ENCODE data around the gene PWWP2B. TPM values are rescaled to one million over a fixed set of nuclear protein-coding genes. Genes with fewer than 3 reads are reported as not detected.

PWWP2B gene
- total RNA-seq, 1 experiment from 2014 or later = 51.6 TPM

DNA sequence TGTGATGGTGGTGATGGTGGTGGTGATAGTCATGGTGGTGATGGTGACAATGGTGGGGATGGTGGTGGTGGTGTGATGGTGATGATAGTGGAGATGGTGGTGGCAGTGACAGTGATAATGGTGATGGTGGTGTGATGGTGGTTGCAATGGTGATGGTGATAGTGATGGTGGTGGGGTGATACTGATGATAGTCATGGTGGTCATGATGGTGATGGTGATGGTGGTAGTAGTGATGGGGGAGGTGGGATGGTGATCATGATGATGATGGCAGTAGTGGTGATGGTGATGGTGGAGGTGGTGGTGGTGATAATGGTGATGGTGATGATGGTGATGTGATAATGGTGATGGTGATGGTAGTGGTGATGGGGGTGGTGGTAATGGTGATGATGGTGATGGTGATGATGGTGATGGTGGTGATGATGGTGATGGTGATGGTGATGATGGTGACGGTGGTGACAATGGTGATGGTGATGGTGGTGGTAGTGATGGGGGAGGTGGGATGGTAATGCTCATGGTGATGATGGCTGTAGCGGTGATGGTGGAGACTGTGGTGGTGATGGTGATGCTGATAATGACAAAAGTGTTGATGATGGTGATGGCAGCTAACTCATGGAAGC lies 4.7 kb upstream of the PWWP2B start:
- ATAC-seq (no peak), DNase-seq (ENCODE audit: low read depth, low spot score) (no peak)
- Histone ChIP-seq H3K27ac (ENCODE audit: low read length) (no peak overlapping the region), H3K36me3 (ENCODE audit: control insufficient read depth, insufficient read depth, low read length) (no peaks in the 10 kb centered on the region), H3K27me3 (ENCODE audit: control insufficient read depth, insufficient read depth, low read length) (no peaks in the 10 kb centered on the region), H3K4me1 (ENCODE audit: control insufficient read depth, insufficient read depth, low read length) (peaks cover 47% of the 10 kb centered on the region), H3K4me3 (ENCODE audit: low read depth in 2 of 2, low read length in 2 of 2) (no peak overlapping the region), H3K9me3 (ENCODE audit: control insufficient read depth, insufficient read depth, low read depth, low read length) (no peaks in the 10 kb centered on the region)
- TF ChIP-seq REST (IDR thresholded peaks at IDR 0.05; ENCODE audit: insufficient read depth in 1 of 2, low read depth in 2 of 2, low read length in 1 of 2) (no peak), POLR2AphosphoS5 (IDR thresholded peaks at IDR 0.05; ENCODE audit: low read depth, low read length) (peak; percentile 18)
- TF ChIP-seq, protein P1, sequence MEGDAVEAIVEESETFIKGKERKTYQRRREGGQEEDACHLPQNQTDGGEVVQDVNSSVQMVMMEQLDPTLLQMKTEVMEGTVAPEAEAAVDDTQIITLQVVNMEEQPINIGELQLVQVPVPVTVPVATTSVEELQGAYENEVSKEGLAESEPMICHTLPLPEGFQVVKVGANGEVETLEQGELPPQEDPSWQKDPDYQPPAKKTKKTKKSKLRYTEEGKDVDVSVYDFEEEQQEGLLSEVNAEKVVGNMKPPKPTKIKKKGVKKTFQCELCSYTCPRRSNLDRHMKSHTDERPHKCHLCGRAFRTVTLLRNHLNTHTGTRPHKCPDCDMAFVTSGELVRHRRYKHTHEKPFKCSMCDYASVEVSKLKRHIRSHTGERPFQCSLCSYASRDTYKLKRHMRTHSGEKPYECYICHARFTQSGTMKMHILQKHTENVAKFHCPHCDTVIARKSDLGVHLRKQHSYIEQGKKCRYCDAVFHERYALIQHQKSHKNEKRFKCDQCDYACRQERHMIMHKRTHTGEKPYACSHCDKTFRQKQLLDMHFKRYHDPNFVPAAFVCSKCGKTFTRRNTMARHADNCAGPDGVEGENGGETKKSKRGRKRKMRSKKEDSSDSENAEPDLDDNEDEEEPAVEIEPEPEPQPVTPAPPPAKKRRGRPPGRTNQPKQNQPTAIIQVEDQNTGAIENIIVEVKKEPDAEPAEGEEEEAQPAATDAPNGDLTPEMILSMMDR (IDR thresholded peaks at IDR 0.05) = no peak
- ChIA-PET POLR2A (no interaction called here), CTCF (interaction anchor here (0.6 to 0.7 kb wide), 2 partner anchors 250 to 466 kb away, joined by 3 read pairs; no protein-coding TSS in a partner anchor)
- intact Hi-C loops (cut with micrococcal nuclease; ENCODE audit: unreplicated experiment) = no loop called here
- no TSS peak for BruUV-seq (replicated peaks)
- in situ Hi-C loops (cut with HindIII; ENCODE audit: low pct_unique_long_range_greater_than_20kb, low sequenced_read_pairs) = no loop called here

- no peak overlapping the region for H3K27ac ChIP-seq (ENCODE audit: low read length)
- in situ Hi-C loops (cut with HindIII; ENCODE audit: low pct_unique_long_range_greater_than_20kb, low sequenced_read_pairs) = no loop called here
- no peaks in the 10 kb centered on the region for H3K27me3 ChIP-seq (ENCODE audit: control insufficient read depth, insufficient read depth, low read length)
- H3K9me3 ChIP-seq (ENCODE audit: control insufficient read depth, insufficient read depth, low read depth, low read length) = no peaks in the 10 kb centered on the region
- intact Hi-C loops (cut with micrococcal nuclease; ENCODE audit: unreplicated experiment) = no loop called here
- TF ChIP-seq REST (IDR thresholded peaks at IDR 0.05; ENCODE audit: insufficient read depth in 1 of 2, low read depth in 2 of 2, low read length in 1 of 2) (no peak), SIN3A (IDR thresholded peaks at IDR 0.05; ENCODE audit: borderline replicate concordance, insufficient read depth, low read depth, low read length) (no peak), POLR2AphosphoS5 (IDR thresholded peaks at IDR 0.05; ENCODE audit: low read depth, low read length) (no peak), TCF7L2 (IDR thresholded peaks at IDR 0.05; ENCODE audit: low read depth, low read length) (no peak)
- TF ChIP-seq, protein P1 (IDR thresholded peaks at IDR 0.05) = no peak
- POLR2A ChIA-PET = no interaction called here
- BruUV-seq (replicated peaks) = no TSS peak
- CTCF ChIA-PET = interaction anchor here (0.6 kb wide), 1 partner anchor 465 kb away, joined by 3 read pairs; no protein-coding TSS in a partner anchor
- DNase-seq (ENCODE audit: low read depth, low spot score) (no peak), ATAC-seq (no peak)
- no peaks in the 10 kb centered on the region for H3K36me3 ChIP-seq (ENCODE audit: control insufficient read depth, insufficient read depth, low read length)
- peaks cover 43% of the 10 kb centered on the region for H3K4me1 ChIP-seq (ENCODE audit: control insufficient read depth, insufficient read depth, low read length)
- H3K4me3 ChIP-seq (ENCODE audit: low read depth in 2 of 2, low read length in 2 of 2) = no peak overlapping the region
These were observed 3.9 kb upstream of the PWWP2B start for GRCh38 chr10:132392811-132393694.

Data from Panc1 (cell line).